H1 (cell line): ENCODE measurements around the gene ENO4. TPM values are rescaled to one million over a fixed set of nuclear protein-coding genes. Genes with fewer than 3 reads are reported as not detected.

ENCODE experiments used
- CTCF ChIA-PET: fragments of 300-600 bp; sonication (Branson Sonifier 250); formaldehyde crosslinking; loops from one replicate; lab custom pipeline; 2021; ENCODE audit not compliant: partially characterized antibody; lab: Charles Lee
- POLR2A ChIA-PET: fragments of 300-600 bp; sonication (Branson Sonifier 250); formaldehyde crosslinking; loops from one replicate; lab custom pipeline; 2021; ENCODE audit warnings: inconsistent platforms; ENCODE audit not compliant: partially characterized antibody; lab: Charles Lee
- DNase-seq, 2 experiments: peaks; one replicate each; pipeline versions ENCODE4 v3.0.0 to v3.0.0-alpha.2; 2010 to 2022; ENCODE audit warnings: low spot score in 2 of 2, low read depth in 1 of 2, mixed read lengths in 1 of 2
- FAIRE-seq: peaks from 2 replicates; lab custom pipeline; 2011; peaks lifted over from hg19 to GRCh38; lab: Jason Lieb, UNC
- H2AFZ ChIP-seq: 2 replicates; pipeline ENCODE4 v1.8.1; 2012; ENCODE audit warnings: low read length, inconsistent platforms
- H2AK5ac ChIP-seq: 2 replicates; pipeline ENCODE4 v1.6.1; 2013; ENCODE audit warnings: low read depth, low read length
- H2BK120ac ChIP-seq: replicated peaks from 2 replicates; pipeline ENCODE3; 2013; ENCODE audit warnings: low read depth, low read length, inconsistent platforms
- H2BK12ac ChIP-seq: 2 replicates; pipeline ENCODE4 v1.6.1; 2013; ENCODE audit warnings: low read depth, low read length
- H2BK15ac ChIP-seq: 2 replicates; pipeline ENCODE4 v1.6.1; 2013; ENCODE audit warnings: low read length
- H2BK20ac ChIP-seq: 2 replicates; pipeline ENCODE4 v1.6.1; 2013; ENCODE audit warnings: low read length
- H2BK5ac ChIP-seq: 2 replicates; pipeline ENCODE4 v1.6.1; 2013; ENCODE audit warnings: low read depth, low read length
- H3K14ac ChIP-seq: 2 replicates; pipeline ENCODE4 v1.6.1; 2013; ENCODE audit warnings: inconsistent platforms; ENCODE audit not compliant: insufficient read length
- H3K18ac ChIP-seq: 2 replicates; pipeline ENCODE4 v1.6.1; 2013; ENCODE audit warnings: low read length; ENCODE audit errors: extremely low read depth
- H3K23ac ChIP-seq: 2 replicates; pipeline ENCODE4 v1.6.1; 2013; ENCODE audit warnings: inconsistent platforms; ENCODE audit not compliant: insufficient read length
- H3K23me2 ChIP-seq: 2 replicates; pipeline ENCODE4 v1.6.1; 2013; ENCODE audit warnings: low read depth, low read length
- H3K27ac ChIP-seq: 2 replicates; pipeline ENCODE4 v1.6.1; 2011; ENCODE audit warnings: low read depth, low read length, inconsistent platforms
- H3K27me3 ChIP-seq, 4 experiments: replicated peaks in 1 of 4; 1 replicate in 1 of 4; 2 replicates in 3 of 4; pipeline versions ENCODE4 v1.6.1 to v1.8.1; 2011 to 2013; ENCODE audit warnings: low read length in 3 of 4, mild to moderate bottlenecking in 3 of 4, inconsistent platforms in 2 of 4, mixed read lengths in 2 of 4, moderate library complexity in 1 of 4; ENCODE audit not compliant: control insufficient read depth in 3 of 4, insufficient read depth in 3 of 4; ENCODE audit errors: extremely low read depth in 1 of 4
- H3K36me3 ChIP-seq, 4 experiments: 2 replicates each; pipeline versions ENCODE4 v1.6.1 to v1.8.1; 2011 to 2013; ENCODE audit warnings: mild to moderate bottlenecking in 4 of 4, low read length in 3 of 4, moderate library complexity in 2 of 4, control low read depth in 1 of 4, inconsistent platforms in 1 of 4; ENCODE audit not compliant: insufficient read depth in 4 of 4, control insufficient read depth in 2 of 4
- H3K4ac ChIP-seq: replicated peaks from 2 replicates; pipeline ENCODE3; 2013; ENCODE audit warnings: low read length, low read depth, mixed read lengths, inconsistent platforms; ENCODE audit not compliant: insufficient read length
- H3K4me1 ChIP-seq, 4 experiments: replicated peaks in 1 of 4; 1 replicate in 1 of 4; 2 replicates in 3 of 4; pipeline versions ENCODE4 v1.6.1 to v1.8.1; 2011 to 2013; ENCODE audit warnings: low read length in 3 of 4, inconsistent platforms in 2 of 4, mixed read lengths in 1 of 4; ENCODE audit not compliant: insufficient read depth in 4 of 4, control insufficient read depth in 3 of 4
- H3K4me2 ChIP-seq, 2 experiments: 2 replicates each; pipeline versions ENCODE4 v1.6.1 to v1.8.1; 2011 to 2013; ENCODE audit warnings: low read depth in 2 of 2, low read length in 2 of 2, control low read depth in 1 of 2, inconsistent platforms in 1 of 2, mild to moderate bottlenecking in 1 of 2; ENCODE audit not compliant: insufficient read depth in 1 of 2
- H3K4me3 ChIP-seq, 4 experiments: fragments of 200-600, 300-600 bp in 1 of 4; sonication (generic), shearing (Covaris generic), sonication (Bioruptor Twin) in 1 of 4; 2 replicates each; pipeline versions ENCODE4 v1.5.1 to v1.8.1; 2011 to 2016; ENCODE audit warnings: low read length in 4 of 4, low read depth in 3 of 4, control low read depth in 2 of 4, inconsistent platforms in 2 of 4, mild to moderate bottlenecking in 2 of 4, mixed read lengths in 1 of 4, moderate library complexity in 1 of 4; ENCODE audit not compliant: insufficient read depth in 2 of 4; ENCODE audit errors: extremely low read depth in 1 of 4
- H3K56ac ChIP-seq: replicated peaks from 2 replicates; pipeline ENCODE3; 2013; ENCODE audit warnings: low read depth, mild to moderate bottlenecking, mixed read lengths, low read length, inconsistent platforms; ENCODE audit not compliant: insufficient read length
- H3K79me1 ChIP-seq: 2 replicates; pipeline ENCODE4 v1.6.1; 2013; ENCODE audit warnings: low read depth, low read length, control low read depth
- H3K79me2 ChIP-seq, 2 experiments: 2 replicates each; pipeline versions ENCODE4 v1.6.1 to v1.8.1; 2012 to 2013; ENCODE audit warnings: low read length in 2 of 2, mild to moderate bottlenecking in 2 of 2, inconsistent platforms in 1 of 2; ENCODE audit not compliant: insufficient read depth in 2 of 2, control insufficient read depth in 1 of 2
- H3K9ac ChIP-seq, 4 experiments: replicated peaks in 1 of 4; 1 replicate in 1 of 4; 2 replicates in 3 of 4; pipeline versions ENCODE4 v1.6.1 to v1.8.1; 2011 to 2013; ENCODE audit warnings: low read depth in 3 of 4, low read length in 3 of 4, control low read depth in 2 of 4, mild to moderate bottlenecking in 2 of 4, moderate library complexity in 2 of 4, inconsistent platforms in 1 of 4; ENCODE audit errors: extremely low read depth in 1 of 4
- H3K9me3 ChIP-seq, 2 experiments: 2 replicates each; pipeline versions ENCODE4 v1.6.1 to v1.8.1; 2012 to 2013; ENCODE audit warnings: mild to moderate bottlenecking in 2 of 2, moderate library complexity in 2 of 2, control low read depth in 1 of 2, inconsistent platforms in 1 of 2, low read depth in 1 of 2, low read length in 1 of 2, mixed read lengths in 1 of 2; ENCODE audit not compliant: insufficient read depth in 2 of 2
- H4K20me1 ChIP-seq, 2 experiments: replicated peaks in 1 of 2; 2 replicates each; pipeline versions ENCODE3 to v1.8.1; 2011 to 2013; ENCODE audit warnings: inconsistent platforms in 2 of 2, low read length in 2 of 2, mild to moderate bottlenecking in 1 of 2; ENCODE audit not compliant: insufficient read depth in 2 of 2, control insufficient read depth in 1 of 2
- H4K5ac ChIP-seq: 2 replicates; pipeline ENCODE4 v1.6.1; 2013; ENCODE audit warnings: low read length, low read depth, mixed read lengths, inconsistent platforms; ENCODE audit not compliant: insufficient read length
- H4K8ac ChIP-seq: 2 replicates; pipeline ENCODE4 v1.8.0; 2013; ENCODE audit warnings: mild to moderate bottlenecking, moderate library complexity, low read length, inconsistent platforms; ENCODE audit not compliant: insufficient read depth; ENCODE audit errors: extremely low read depth
- H4K91ac ChIP-seq: replicated peaks from 2 replicates; pipeline ENCODE3; 2013; ENCODE audit warnings: low read length, mixed read lengths, inconsistent platforms; ENCODE audit not compliant: insufficient read length
- HDAC2 ChIP-seq, 2 experiments: fragments of 300-600 bp in 1 of 2; sonication (generic) in 1 of 2; IDR thresholded peaks; 2 replicates each; pipeline ENCODE4 v1.6.1; 2011 to 2012; ENCODE audit warnings: low read depth in 2 of 2, low read length in 2 of 2, mild to moderate bottlenecking in 2 of 2, moderate library complexity in 2 of 2, borderline replicate concordance in 1 of 2, inconsistent platforms in 1 of 2
- KDM1A ChIP-seq: fragments of 200-600, 300-600 bp; sonication (generic); IDR thresholded peaks from 2 replicates; pipeline ENCODE4 v1.7.1; 2016; ENCODE audit warnings: mild to moderate bottlenecking, low read length, borderline replicate concordance
- RBBP5 ChIP-seq: IDR thresholded peaks from 2 replicates; pipeline ENCODE4 v1.7.1; 2012; ENCODE audit warnings: low read depth, mild to moderate bottlenecking, inconsistent platforms, low read length, moderate library complexity, borderline replicate concordance
- TAF7 ChIP-seq: optimal IDR thresholded peaks from 2 replicates; pipeline ENCODE3; 2011; ENCODE audit warnings: low read depth, mild to moderate bottlenecking, inconsistent platforms, low read length, moderate library complexity, borderline replicate concordance
- WGBS, 2 experiments: shearing (Covaris generic) in 1 of 2; methylation state at CpG; one replicate each; pipeline versions ENCODE4 v1.1.6 to v1.1.7; 2013 to 2015; ENCODE audit warnings: low lambda C conversion rate in 2 of 2, mixed read lengths in 2 of 2, inconsistent platforms in 1 of 2, low coverage in 1 of 2, missing lambda C conversion rate in 1 of 2; ENCODE audit not compliant: insufficient replicate concordance in 2 of 2, insufficient coverage in 1 of 2, insufficient read length in 1 of 2; ENCODE audit errors: extremely low coverage in 1 of 2, missing lambda C conversion rate in 1 of 2; 5-methylcytosine and 5-hydroxymethylcytosine counted together
- polyA plus RNA-seq, 7 experiments: library from polyadenylated mRNA; depleted of rRNA in 3 of 7; stranded (reverse) in 5 of 7; unstranded in 2 of 7; fragments of >200 nt in 5 of 7; fragments of 200-250 nt in 2 of 7; gene quantifications; 1 replicate in 5 of 7; 2 replicates in 1 of 7; 4 replicates in 1 of 7; pipeline versions ENCODE4 v1.2.1 to v1.2.3, GENCODE V29; 2011 to 2013; ENCODE audit warnings: missing spikeins in 2 of 7, mixed read lengths in 2 of 7
- total RNA-seq: library from RNA; stranded (reverse); fragmentation: NEBNext Ultra II Directional; extraction: Animal tissue kit (Norgen Biotek cat#: 25700); gene quantifications from 2 replicates; pipeline ENCODE4 v1.2.1, GENCODE V29; 2021

Gene ENO4
- total and polyA plus RNA-seq, 2 of the 8 experiments (the other 6 are each of a cell fraction or from before 2014, with no cell fraction given), result 0.77 TPM; not detected in 1

GRCh38 chr10:116848944-116849247 lies 403 bp upstream of the ENO4 start:
- no peaks in the 10 kb centered on the region for H3K9me3 ChIP-seq
- H3K4me2 ChIP-seq, result peak overlapping the region; percentile 77 to 84
- no peaks in the 10 kb centered on the region for H3K79me2 ChIP-seq
- peaks cover 14% of the 10 kb centered on the region for H3K23me2 ChIP-seq
- peak overlapping the region in 3 of 4 experiments; percentile 60 to 88 (median 68); a peak in 6 of 7 replicates for H3K9ac ChIP-seq
- no peak overlapping the region for H2BK20ac ChIP-seq
- POLR2A ChIA-PET, result interaction anchor here (0.8 to 1.9 kb wide), 9 partner anchors 9 to 173 kb away, joined by 3 to 21 read pairs (median 3); no protein-coding TSS in a partner anchor
- H3K14ac ChIP-seq, result no peak overlapping the region
- peak overlapping the region; percentile 48; the same call in 1 of the 2 replicates for H3K27ac ChIP-seq
- no peak overlapping the region for H2AK5ac ChIP-seq
- H4K20me1 ChIP-seq, result no peaks in the 10 kb centered on the region
- H3K79me1 ChIP-seq, result no peaks in the 10 kb centered on the region
- CTCF ChIA-PET, result interaction anchor here (0.7 to 1.5 kb wide), 11 partner anchors 9 to 970 kb away, joined by 3 to 6 read pairs (median 4); no protein-coding TSS in a partner anchor
- no peak overlapping the region for H2BK12ac ChIP-seq
- no peak overlapping the region for H2BK120ac ChIP-seq
- H3K4me3 ChIP-seq, result peak overlapping the region; percentile 54 to 91 (median 82)
- no peak for DNase-seq
- H2BK15ac ChIP-seq, result no peak overlapping the region
- no peaks in the 10 kb centered on the region for H3K36me3 ChIP-seq
- no peak overlapping the region for H3K56ac ChIP-seq
- no peak overlapping the region for H3K18ac ChIP-seq
- H3K27me3 ChIP-seq, result peaks cover 0 to 11% (median 2%) of the 10 kb centered on the region in 4 experiments; a peak in 2 of 7 replicates
- no peak for FAIRE-seq
- H3K4me1 ChIP-seq, result peaks cover 7 to 23% (median 14%) of the 10 kb centered on the region in 4 experiments; a peak in 5 of 7 replicates
- peak overlapping the region; percentile 71 for H4K5ac ChIP-seq
- no peak overlapping the region for H4K91ac ChIP-seq
- H3K23ac ChIP-seq, result no peak overlapping the region
- peak overlapping the region; percentile 94 for H4K8ac ChIP-seq
- H3K4ac ChIP-seq, result peak overlapping the region; percentile 34
- H2BK5ac ChIP-seq, result peak overlapping the region; percentile 79; the same call in 1 of the 2 replicates
- 4% methylated on average over 14 of the region's 23 CpGs; no CpG with 5 or more reads in 1 of the 2 experiments for WGBS, 2 experiments
- peak overlapping the region; percentile 95; the same call in 1 of the 2 replicates for H2AFZ ChIP-seq
- TF ChIP-seq TAF7, result peak; percentile 26
- TF ChIP-seq HDAC2 (IDR thresholded peaks at IDR 0.05; ENCODE audit: borderline replicate concordance in 1 of 2, low read depth in 2 of 2, low read length in 2 of 2), result no peak
- peak; percentile 58; the same call in 1 of the 2 replicates for TF ChIP-seq RBBP5
- no peak for TF ChIP-seq KDM1A
